ENCODE data around the gene VPREB3. TPM values are rescaled to one million over a fixed set of nuclear protein-coding genes. Genes with fewer than 3 reads are reported as not detected.

Gene VPREB3
- polyA plus RNA-seq, 1 of the 3 experiments (the other 2 are of a cell fraction): not detected

- no peak for TF ChIP-seq SMC3 (IDR thresholded peaks at IDR 0.05; ENCODE audit: low read depth, low read length)
Observed at GRCh38 chr22:23801886-23802377, 47.7 kb upstream of the VPREB3 start (continued).

GRCh38 chr22:23801238-23801821, 47.1 kb upstream of the VPREB3 start:
- H3K4me2 ChIP-seq: no peak overlapping the region
- no peaks in the 10 kb centered on the region for H3K9me3 ChIP-seq
- H4K20me1 ChIP-seq (ENCODE audit: insufficient read depth): no peaks in the 10 kb centered on the region
- no peaks in the 10 kb centered on the region for H3K4me1 ChIP-seq (ENCODE audit: control insufficient read depth in 1 of 2, insufficient read depth in 2 of 2, low read depth in 1 of 2, low read length in 1 of 2)
- DNase-seq: no peak
- 96% methylated on average over 7 of the region's 11 CpGs for WGBS (ENCODE audit: low lambda C conversion rate)
- peaks cover 43 to 67% of the 10 kb centered on the region in 2 experiments for H3K36me3 ChIP-seq (replicated peaks in 1 of 2; ENCODE audit: control insufficient read depth in 1 of 2, insufficient read depth in 2 of 2, low read length in 1 of 2)
- H3K27ac ChIP-seq (ENCODE audit: low read depth in 2 of 2, low read length in 1 of 2): no peak overlapping the region
- TF ChIP-seq FOSL2 (IDR thresholded peaks at IDR 0.05; ENCODE audit: borderline replicate concordance, low read depth) (no peak), ELF1 (IDR thresholded peaks at IDR 0.05) (no peak), CTCF (IDR thresholded peaks at IDR 0.05) (no peak), IRF3 (IDR thresholded peaks at IDR 0.05; ENCODE audit: low read depth, low read length) (no peak), ZBTB33 (IDR thresholded peaks at IDR 0.05; ENCODE audit: borderline replicate concordance, low read depth) (no peak), MAX (IDR thresholded peaks at IDR 0.05; ENCODE audit: low read depth) (no peak), SIN3A (IDR thresholded peaks at IDR 0.05; ENCODE audit: borderline replicate concordance, low read depth, low read length) (no peak)
- H3K9me2 ChIP-seq: no peaks in the 10 kb centered on the region
- H3F3A ChIP-seq (replicated peaks; ENCODE audit: insufficient read depth): no peaks in the 10 kb centered on the region
- ChIA-PET POLR2A (no interaction called here), CTCF (no interaction called here)
- no peak overlapping the region for H2AFZ ChIP-seq (ENCODE audit: low read depth)
- no peaks in the 10 kb centered on the region for H3K27me3 ChIP-seq (ENCODE audit: insufficient read depth)
- H3K4me3 ChIP-seq (ENCODE audit: low read depth in 2 of 2, low read length in 1 of 2): no peak overlapping the region
- H3K79me2 ChIP-seq (ENCODE audit: insufficient read depth): 0 out of 2 replicates have a peak, but pooled peaks cover 2% of the 10 kb centered on the region
- no peak overlapping the region for H3K9ac ChIP-seq
